ENCODE data around the gene ESR2.
"Not testable (repeated sequence)": the region's sequence is repeated elsewhere in the genome, so short reads cannot be mapped to it uniquely, and the experiment has no call there.

ESR2 gene

DNA sequence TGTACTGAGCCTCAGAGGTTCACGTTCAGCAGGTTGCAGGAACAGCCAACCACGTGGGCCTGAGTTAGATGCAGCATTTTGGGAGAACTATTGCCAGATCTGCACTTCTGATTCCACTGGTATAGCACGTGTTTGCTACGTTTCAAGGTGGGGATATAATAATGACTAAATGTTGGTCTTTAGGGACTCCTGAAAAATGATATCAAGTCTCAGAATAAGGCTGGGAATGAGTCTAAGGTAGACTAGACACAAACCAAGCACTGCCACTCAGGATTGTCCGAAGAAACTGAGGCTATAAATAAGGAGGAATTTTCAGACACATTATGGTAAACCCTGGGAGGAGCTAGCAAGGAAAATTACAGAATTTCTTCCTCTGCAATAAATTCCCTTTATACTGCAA, 98.1 kb downstream of the ESR2 start:
- Histone ChIP-seq H3K4me1 (ENCODE audit: insufficient read depth, low read length) (peaks cover 55% of the 10 kb centered on the region), H3K9me3 (ENCODE audit: insufficient read depth, low read depth, low read length) (no peaks in the 10 kb centered on the region), H3K27me3 (ENCODE audit: insufficient read depth, low read length) (no peaks in the 10 kb centered on the region), H3K4me3 (ENCODE audit: low read length) (no peak overlapping the region), H3K9ac (ENCODE audit: low read depth, low read length) (no peak overlapping the region), H3K36me3 (ENCODE audit: insufficient read depth, low read length) (peaks cover 10% of the 10 kb centered on the region), H3K27ac (ENCODE audit: low read depth, low read length) (no peak overlapping the region)
- 82% methylated on average over 5 of the region's 5 CpGs for WGBS

DNA sequence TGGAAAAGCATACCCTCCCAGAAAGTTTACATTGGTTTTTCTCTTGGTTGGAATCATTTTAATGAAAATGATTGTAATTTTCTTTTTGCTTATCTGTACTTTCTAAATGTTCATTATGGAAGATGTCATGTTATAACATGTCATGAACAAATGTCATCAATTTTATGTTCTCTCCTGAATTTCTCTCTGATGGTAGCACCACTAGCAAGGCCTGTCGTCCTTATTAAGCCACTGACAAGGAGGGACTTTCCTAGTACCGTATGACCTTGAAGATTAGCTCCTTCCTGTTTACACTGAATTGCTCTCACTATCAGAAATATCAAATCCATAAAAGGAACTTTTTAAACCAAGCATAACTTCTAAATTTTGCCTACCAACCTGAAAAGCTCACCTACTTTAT, 99.0 kb downstream of the ESR2 start:
- WGBS: 73% methylated on average over 2 of the region's 2 CpGs
- H3K4me3 ChIP-seq (ENCODE audit: low read length): no peak overlapping the region
- no peaks in the 10 kb centered on the region for H3K9me3 ChIP-seq (ENCODE audit: insufficient read depth, low read depth, low read length)
- H3K27ac ChIP-seq (ENCODE audit: low read depth, low read length): no peak overlapping the region
- peaks cover 18% of the 10 kb centered on the region for H3K36me3 ChIP-seq (ENCODE audit: insufficient read depth, low read length)
- peaks cover 48% of the 10 kb centered on the region for H3K4me1 ChIP-seq (ENCODE audit: insufficient read depth, low read length)
- H3K9ac ChIP-seq (ENCODE audit: low read depth, low read length): no peak overlapping the region
- H3K27me3 ChIP-seq (ENCODE audit: insufficient read depth, low read length): no peaks in the 10 kb centered on the region

DNA sequence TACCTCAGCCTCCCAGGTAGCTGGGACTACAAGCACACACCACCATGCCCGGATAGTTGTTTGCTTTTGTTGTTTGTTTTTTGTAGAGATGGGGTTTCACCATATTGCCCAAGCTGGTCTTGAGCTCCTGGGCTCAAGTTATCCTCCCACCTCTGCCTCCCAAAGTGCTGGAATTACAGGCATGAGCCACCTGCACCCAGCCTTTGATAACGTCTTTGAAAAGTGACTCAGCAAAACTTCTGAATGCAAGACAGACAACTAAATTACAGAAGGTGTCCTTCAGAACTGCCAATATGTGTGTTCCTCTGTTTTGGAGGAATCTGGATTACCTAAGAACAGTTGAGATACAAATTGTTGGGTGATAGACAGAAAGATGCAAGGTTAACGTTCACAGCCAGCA, 99.8 kb downstream of the ESR2 start:
- Histone ChIP-seq H3K9me3 (ENCODE audit: insufficient read depth, low read depth, low read length) (no peaks in the 10 kb centered on the region), H3K4me3 (ENCODE audit: low read length) (no peak overlapping the region), H3K9ac (ENCODE audit: low read depth, low read length) (no peak overlapping the region), H3K27ac (ENCODE audit: low read depth, low read length) (no peak overlapping the region), H3K4me1 (ENCODE audit: insufficient read depth, low read length) (peaks cover 41% of the 10 kb centered on the region), H3K27me3 (ENCODE audit: insufficient read depth, low read length) (no peaks in the 10 kb centered on the region), H3K36me3 (ENCODE audit: insufficient read depth, low read length) (peaks cover 25% of the 10 kb centered on the region)
- 80% methylated on average over 3 of the region's 3 CpGs for WGBS

GRCh38 chr14:64193821-64194220, 100.3 kb downstream of the ESR2 start:
- Histone ChIP-seq H3K27ac (ENCODE audit: low read depth, low read length) (no peak overlapping the region; the same call in 1 of the 2 replicates), H3K36me3 (ENCODE audit: insufficient read depth, low read length) (peaks cover 31% of the 10 kb centered on the region)
- 93% methylated on average over 2 of the region's 2 CpGs for WGBS

DNA sequence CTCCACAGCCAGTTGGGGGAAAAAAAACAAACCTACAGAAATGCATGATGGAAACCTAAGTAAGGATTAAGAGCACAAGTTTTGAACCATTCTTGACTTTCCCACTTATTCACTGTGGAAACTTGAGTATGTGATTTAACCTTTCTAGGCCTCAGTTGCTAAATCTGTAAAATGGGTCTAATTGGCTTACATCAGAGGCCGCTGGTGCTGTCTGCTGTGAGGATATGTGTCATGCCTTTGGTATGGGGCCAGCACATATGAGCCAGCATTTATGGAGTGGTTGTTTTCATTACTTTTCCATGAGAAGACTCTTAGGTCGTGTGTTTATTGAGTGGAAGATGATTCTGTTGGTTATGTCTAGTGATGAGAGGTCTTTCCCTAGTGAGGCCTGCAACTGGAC, 102.4 kb downstream of the ESR2 start:
- peaks cover 34% of the 10 kb centered on the region for H3K36me3 ChIP-seq (ENCODE audit: insufficient read depth, low read length)
- no peak overlapping the region for H3K4me3 ChIP-seq (ENCODE audit: low read length)
- H3K9ac ChIP-seq (ENCODE audit: low read depth, low read length): no peak overlapping the region
- no peaks in the 10 kb centered on the region for H3K27me3 ChIP-seq (ENCODE audit: insufficient read depth, low read length)
- 86% methylated on average over 2 of the region's 2 CpGs for WGBS
- H3K9me3 ChIP-seq (ENCODE audit: insufficient read depth, low read depth, low read length): no peaks in the 10 kb centered on the region
- H3K4me1 ChIP-seq (ENCODE audit: insufficient read depth, low read length): peaks cover 54% of the 10 kb centered on the region
- no peak overlapping the region for H3K27ac ChIP-seq (ENCODE audit: low read depth, low read length)

More at GRCh38 chr14:64193821-64194220, 100.3 kb downstream of the ESR2 start:
- Histone ChIP-seq H3K27me3 (ENCODE audit: insufficient read depth, low read length) (no peaks in the 10 kb centered on the region), H3K9ac (ENCODE audit: low read depth, low read length) (no peak overlapping the region), H3K4me3 (ENCODE audit: low read length) (no peak overlapping the region), H3K4me1 (ENCODE audit: insufficient read depth, low read length) (peaks cover 42% of the 10 kb centered on the region), H3K9me3 (ENCODE audit: insufficient read depth, low read depth, low read length) (no peaks in the 10 kb centered on the region)

- Histone ChIP-seq H3K4me3 (ENCODE audit: low read length) (no peak overlapping the region), H3K27me3 (ENCODE audit: insufficient read depth, low read length) (no peaks in the 10 kb centered on the region), H3K9ac (ENCODE audit: low read depth, low read length) (no peak overlapping the region), H3K27ac (ENCODE audit: low read depth, low read length) (no peak overlapping the region), H3K4me1 (ENCODE audit: insufficient read depth, low read length) (peaks cover 53% of the 10 kb centered on the region), H3K9me3 (ENCODE audit: insufficient read depth, low read depth, low read length) (no peaks in the 10 kb centered on the region), H3K36me3 (ENCODE audit: insufficient read depth, low read length) (peaks cover 34% of the 10 kb centered on the region)
- 94% methylated on average over 3 of the region's 3 CpGs for WGBS
These were observed 103.1 kb downstream of the ESR2 start for GRCh38 chr14:64190974-64191502.

GRCh38 chr14:64187331-64187730, 106.8 kb downstream of the ESR2 start:
- peaks cover 47% of the 10 kb centered on the region for H3K36me3 ChIP-seq (ENCODE audit: insufficient read depth, low read length)
- peaks cover 13% of the 10 kb centered on the region; the same call in 1 of the 2 replicates for H3K9me3 ChIP-seq (ENCODE audit: insufficient read depth, low read depth, low read length)
- peak overlapping the region; percentile 73; the same call in 1 of the 2 replicates for H3K27ac ChIP-seq (ENCODE audit: low read depth, low read length)
- H3K4me1 ChIP-seq (ENCODE audit: insufficient read depth, low read length): peaks cover 33% of the 10 kb centered on the region
- H3K4me3 ChIP-seq (ENCODE audit: low read length): peak overlapping the region; percentile 55
- H3K9ac ChIP-seq (ENCODE audit: low read depth, low read length): peak overlapping the region; percentile 70; the same call in 1 of the 2 replicates
- H3K27me3 ChIP-seq (ENCODE audit: insufficient read depth, low read length): no peaks in the 10 kb centered on the region
- whole genome bisulfite sequencing: 4% methylated on average over 2 of the region's 3 CpGs

DNA sequence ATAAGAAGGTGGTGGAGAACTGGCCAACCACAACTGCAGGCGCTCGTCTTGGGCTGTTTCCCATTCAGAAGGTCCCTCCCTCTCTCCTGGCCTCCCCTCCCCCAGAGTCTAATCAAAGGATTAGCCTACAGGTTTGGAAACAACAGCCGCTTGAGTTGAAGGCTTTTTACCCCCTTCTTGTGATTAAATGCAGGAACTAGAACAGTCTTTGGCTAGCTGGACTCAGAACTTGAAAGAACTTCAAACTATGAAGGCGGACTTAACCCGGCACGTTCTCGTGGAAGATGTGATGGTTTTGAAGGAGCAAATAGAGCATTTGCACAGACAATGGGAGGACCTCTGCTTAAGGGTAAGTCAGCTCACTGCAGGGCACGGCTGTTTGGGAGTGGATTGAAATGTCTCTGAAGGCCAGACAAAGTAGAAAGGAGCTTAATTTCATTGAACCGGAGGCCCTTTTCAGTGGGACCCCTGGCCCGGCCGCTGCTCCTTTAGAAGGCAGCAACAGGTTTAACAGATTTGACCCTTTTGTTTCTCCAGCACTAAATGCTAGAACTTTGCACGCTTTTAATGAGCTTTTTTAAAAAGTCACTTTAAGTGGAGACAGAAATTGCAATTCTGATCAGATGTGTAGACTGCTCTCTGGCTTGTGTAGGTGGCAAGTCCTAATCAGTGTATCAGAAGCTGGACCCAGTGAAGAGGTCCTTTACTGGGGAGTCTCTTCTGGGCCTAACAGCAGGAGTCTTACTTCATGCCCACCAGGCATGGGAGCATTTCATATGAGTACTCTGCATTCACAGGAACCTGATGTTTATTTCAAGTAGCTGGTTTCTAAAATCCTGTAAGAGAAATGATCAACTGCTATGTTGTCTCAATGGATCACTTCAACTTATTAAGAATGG, 107.7 kb downstream of the ESR2 start:
- WGBS: 14% methylated on average over 12 of the region's 12 CpGs
- H3K4me3 ChIP-seq (ENCODE audit: low read length): peak overlapping the region; percentile 55
- peaks cover 13% of the 10 kb centered on the region; the same call in 1 of the 2 replicates for H3K9me3 ChIP-seq (ENCODE audit: insufficient read depth, low read depth, low read length)
- peak overlapping the region; percentile 73 for H3K27ac ChIP-seq (ENCODE audit: low read depth, low read length)
- no peaks in the 10 kb centered on the region for H3K27me3 ChIP-seq (ENCODE audit: insufficient read depth, low read length)
- peak overlapping the region; percentile 70 for H3K9ac ChIP-seq (ENCODE audit: low read depth, low read length)
- peaks cover 30% of the 10 kb centered on the region for H3K4me1 ChIP-seq (ENCODE audit: insufficient read depth, low read length)
- peaks cover 43% of the 10 kb centered on the region for H3K36me3 ChIP-seq (ENCODE audit: insufficient read depth, low read length)

- H3K27ac ChIP-seq (ENCODE audit: low read depth, low read length): no peak overlapping the region
- 97% methylated on average over 1 of the region's 1 CpG for WGBS
- H3K36me3 ChIP-seq (ENCODE audit: insufficient read depth, low read length): peaks cover 39% of the 10 kb centered on the region
- no peak overlapping the region for H3K4me3 ChIP-seq (ENCODE audit: low read length)
- H3K4me1 ChIP-seq (ENCODE audit: insufficient read depth, low read length): peaks cover 30% of the 10 kb centered on the region
- no peak overlapping the region for H3K9ac ChIP-seq (ENCODE audit: low read depth, low read length)
- H3K27me3 ChIP-seq (ENCODE audit: insufficient read depth, low read length): no peaks in the 10 kb centered on the region
- peaks cover 13% of the 10 kb centered on the region; the same call in 1 of the 2 replicates for H3K9me3 ChIP-seq (ENCODE audit: insufficient read depth, low read depth, low read length)
These were observed 109.0 kb downstream of the ESR2 start for GRCh38 chr14:64185184-64185583.

- no peak overlapping the region for H3K27ac ChIP-seq (ENCODE audit: low read depth, low read length)
- no peaks in the 10 kb centered on the region for H3K27me3 ChIP-seq (ENCODE audit: insufficient read depth, low read length)
- 97% methylated on average over 7 of the region's 7 CpGs for WGBS
These were observed 110.0 kb downstream of the ESR2 start for GRCh38 chr14:64184103-64184729.

GRCh38 chr14:64182908-64183307, 111.3 kb downstream of the ESR2 start:
- H3K4me3 ChIP-seq (ENCODE audit: low read length); H3K27ac ChIP-seq (ENCODE audit: low read depth, low read length); H3K9ac ChIP-seq (ENCODE audit: low read depth, low read length); H3K27me3 ChIP-seq (ENCODE audit: insufficient read depth, low read length): not testable (repeated sequence)
- peaks cover 40% of the 10 kb centered on the region for H3K36me3 ChIP-seq (ENCODE audit: insufficient read depth, low read length)
- H3K4me1 ChIP-seq (ENCODE audit: insufficient read depth, low read length): peaks cover 20% of the 10 kb centered on the region
- H3K9me3 ChIP-seq (ENCODE audit: insufficient read depth, low read depth, low read length): peaks cover 13% of the 10 kb centered on the region; the same call in 1 of the 2 replicates
- 95% methylated on average over 40 of the region's 40 CpGs for WGBS

More at GRCh38 chr14:64184103-64184729, 110.0 kb downstream of the ESR2 start:
- peaks cover 30% of the 10 kb centered on the region for H3K4me1 ChIP-seq (ENCODE audit: insufficient read depth, low read length)
- H3K9me3 ChIP-seq (ENCODE audit: insufficient read depth, low read depth, low read length): peaks cover 13% of the 10 kb centered on the region; the same call in 1 of the 2 replicates
- H3K36me3 ChIP-seq (ENCODE audit: insufficient read depth, low read length): peaks cover 37% of the 10 kb centered on the region
- no peak overlapping the region for H3K4me3 ChIP-seq (ENCODE audit: low read length)
- H3K9ac ChIP-seq (ENCODE audit: low read depth, low read length): no peak overlapping the region
